ENCODE measurements around the gene GABRB2.

DNA sequence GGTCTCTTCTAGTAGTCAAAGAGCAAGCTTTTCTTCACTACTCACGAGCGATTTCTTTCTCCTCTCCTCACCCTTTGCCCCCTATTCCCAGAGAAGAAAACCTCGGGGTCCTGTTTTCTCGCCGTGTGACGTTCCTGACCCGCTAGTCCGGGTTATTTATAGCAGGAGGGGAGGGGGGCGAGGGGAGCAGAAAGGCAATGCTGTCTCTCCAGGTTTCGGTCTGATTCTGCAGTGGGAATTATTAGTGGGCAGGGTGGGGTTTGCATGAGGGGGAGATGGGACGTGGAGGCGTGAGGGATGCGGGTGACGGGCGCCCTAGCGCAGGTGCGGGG is 847 bp upstream of the GABRB2 start:
- TF ChIP-seq E2F6 (IDR thresholded peaks at IDR 0.05; ENCODE audit: borderline replicate concordance, low read depth) (no peak), RCOR1 (IDR thresholded peaks at IDR 0.05; ENCODE audit: low read depth, low read length) (no peak), POLR2A (IDR thresholded peaks at IDR 0.05; ENCODE audit: low read length) (no peak), PBX3 (IDR thresholded peaks at IDR 0.05) (no peak), RAD21 (conservative IDR thresholded peaks at IDR 0.05 in 1 of 2, IDR thresholded peaks at IDR 0.05 in 1 of 2) (no peak), EP300 (IDR thresholded peaks at IDR 0.05) (no peak), CBX8 (IDR thresholded peaks at IDR 0.05) (no peak), NFE2L2 (conservative IDR thresholded peaks at IDR 0.05; ENCODE audit: low read length) (no peak), ATOH8 (CRISPR knock-in tag; IDR thresholded peaks at IDR 0.05; ENCODE audit: low read depth) (no peak)
- TF ChIP-seq, protein P1, sequence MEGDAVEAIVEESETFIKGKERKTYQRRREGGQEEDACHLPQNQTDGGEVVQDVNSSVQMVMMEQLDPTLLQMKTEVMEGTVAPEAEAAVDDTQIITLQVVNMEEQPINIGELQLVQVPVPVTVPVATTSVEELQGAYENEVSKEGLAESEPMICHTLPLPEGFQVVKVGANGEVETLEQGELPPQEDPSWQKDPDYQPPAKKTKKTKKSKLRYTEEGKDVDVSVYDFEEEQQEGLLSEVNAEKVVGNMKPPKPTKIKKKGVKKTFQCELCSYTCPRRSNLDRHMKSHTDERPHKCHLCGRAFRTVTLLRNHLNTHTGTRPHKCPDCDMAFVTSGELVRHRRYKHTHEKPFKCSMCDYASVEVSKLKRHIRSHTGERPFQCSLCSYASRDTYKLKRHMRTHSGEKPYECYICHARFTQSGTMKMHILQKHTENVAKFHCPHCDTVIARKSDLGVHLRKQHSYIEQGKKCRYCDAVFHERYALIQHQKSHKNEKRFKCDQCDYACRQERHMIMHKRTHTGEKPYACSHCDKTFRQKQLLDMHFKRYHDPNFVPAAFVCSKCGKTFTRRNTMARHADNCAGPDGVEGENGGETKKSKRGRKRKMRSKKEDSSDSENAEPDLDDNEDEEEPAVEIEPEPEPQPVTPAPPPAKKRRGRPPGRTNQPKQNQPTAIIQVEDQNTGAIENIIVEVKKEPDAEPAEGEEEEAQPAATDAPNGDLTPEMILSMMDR (IDR thresholded peaks at IDR 0.05) = no peak
- TF ChIP-seq, protein P2, sequence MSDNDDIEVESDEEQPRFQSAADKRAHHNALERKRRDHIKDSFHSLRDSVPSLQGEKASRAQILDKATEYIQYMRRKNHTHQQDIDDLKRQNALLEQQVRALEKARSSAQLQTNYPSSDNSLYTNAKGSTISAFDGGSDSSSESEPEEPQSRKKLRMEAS (IDR thresholded peaks at IDR 0.05) = no peak
- TF ChIP-seq, protein P3, sequence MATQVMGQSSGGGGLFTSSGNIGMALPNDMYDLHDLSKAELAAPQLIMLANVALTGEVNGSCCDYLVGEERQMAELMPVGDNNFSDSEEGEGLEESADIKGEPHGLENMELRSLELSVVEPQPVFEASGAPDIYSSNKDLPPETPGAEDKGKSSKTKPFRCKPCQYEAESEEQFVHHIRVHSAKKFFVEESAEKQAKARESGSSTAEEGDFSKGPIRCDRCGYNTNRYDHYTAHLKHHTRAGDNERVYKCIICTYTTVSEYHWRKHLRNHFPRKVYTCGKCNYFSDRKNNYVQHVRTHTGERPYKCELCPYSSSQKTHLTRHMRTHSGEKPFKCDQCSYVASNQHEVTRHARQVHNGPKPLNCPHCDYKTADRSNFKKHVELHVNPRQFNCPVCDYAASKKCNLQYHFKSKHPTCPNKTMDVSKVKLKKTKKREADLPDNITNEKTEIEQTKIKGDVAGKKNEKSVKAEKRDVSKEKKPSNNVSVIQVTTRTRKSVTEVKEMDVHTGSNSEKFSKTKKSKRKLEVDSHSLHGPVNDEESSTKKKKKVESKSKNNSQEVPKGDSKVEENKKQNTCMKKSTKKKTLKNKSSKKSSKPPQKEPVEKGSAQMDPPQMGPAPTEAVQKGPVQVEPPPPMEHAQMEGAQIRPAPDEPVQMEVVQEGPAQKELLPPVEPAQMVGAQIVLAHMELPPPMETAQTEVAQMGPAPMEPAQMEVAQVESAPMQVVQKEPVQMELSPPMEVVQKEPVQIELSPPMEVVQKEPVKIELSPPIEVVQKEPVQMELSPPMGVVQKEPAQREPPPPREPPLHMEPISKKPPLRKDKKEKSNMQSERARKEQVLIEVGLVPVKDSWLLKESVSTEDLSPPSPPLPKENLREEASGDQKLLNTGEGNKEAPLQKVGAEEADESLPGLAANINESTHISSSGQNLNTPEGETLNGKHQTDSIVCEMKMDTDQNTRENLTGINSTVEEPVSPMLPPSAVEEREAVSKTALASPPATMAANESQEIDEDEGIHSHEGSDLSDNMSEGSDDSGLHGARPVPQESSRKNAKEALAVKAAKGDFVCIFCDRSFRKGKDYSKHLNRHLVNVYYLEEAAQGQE (IDR thresholded peaks at IDR 0.05) = no peak
